ENCODE results near the gene C1orf56. TPM values are rescaled to one million over a fixed set of nuclear protein-coding genes. Genes with fewer than 3 reads are reported as not detected.

C1orf56 gene
- total and polyA plus RNA-seq, 11 donors, result 6.3 to 14.2 (median 7.8) TPM

GRCh38 chr1:151024540-151025146 is 22.9 kb upstream of the C1orf56 start:
- DNase-seq, result peak; percentile 85 to 90 (median 87)
- intact Hi-C loops (cut with DNase I), result loop anchor here in 8 of 10 donors (1.0 to 10.0 kb wide), 6 partner anchors 24 to 133 kb away; partner anchors contain the start of genes TNFAIP8L2 (in 7 of the 8), CDC42SE1 (in 3 of the 8), GABPB2 (in 1 of the 8) and SEMA6C (in 1 of the 8)
- peak overlapping the region; percentile 37 to 87 (median 79) for H3K27ac ChIP-seq
- H3K4me1 ChIP-seq, result peaks cover 0 to 30% (median 8%) of the 10 kb centered on the region in 12 donors
- no peak overlapping the region for H3K4me3 ChIP-seq
- H3K27me3 ChIP-seq, result no peaks in the 10 kb centered on the region
- H3K36me3 ChIP-seq, result peaks cover 0 to 78% (median 52%) of the 10 kb centered on the region in 9 donors
- peak; percentile 88 to 95 (median 90) for ATAC-seq
- H3K9me3 ChIP-seq, result no peaks in the 10 kb centered on the region
- 17 to 27% (median 21%) methylated on average over 6 of the region's 6 CpGs for WGBS, 4 donors
- TF ChIP-seq CTCF (IDR thresholded peaks at IDR 0.05) (peak; percentile 63 to 84 (median 77)), POLR2A (IDR thresholded peaks at IDR 0.05) (no peak)

- DNase-seq, result no peak
- H3K4me1 ChIP-seq, result peaks cover 0 to 30% (median 8%) of the 10 kb centered on the region in 12 donors
- TF ChIP-seq CTCF (IDR thresholded peaks at IDR 0.05) (no peak), POLR2A (IDR thresholded peaks at IDR 0.05) (no peak)
- H3K27ac ChIP-seq, result no peak overlapping the region
- H3K36me3 ChIP-seq, result peaks cover 0 to 78% (median 55%) of the 10 kb centered on the region in 9 donors
- no peaks in the 10 kb centered on the region for H3K27me3 ChIP-seq
- no peak for ATAC-seq
- no peaks in the 10 kb centered on the region for H3K9me3 ChIP-seq
- intact Hi-C loops (cut with DNase I), result loop anchor here in 5 of 10 donors (5.0 to 10.0 kb wide), 3 partner anchors 118 to 131 kb away; partner anchors contain the start of genes TNFAIP8L2 (in 4 of the 5) and SEMA6C (in 1 of the 5)
- no peak overlapping the region for H3K4me3 ChIP-seq
These were observed 21.1 kb upstream of the C1orf56 start for GRCh38 chr1:151026460-151026859.

GRCh38 chr1:151032164-151032563 is 15.4 kb upstream of the C1orf56 start:
- H3K9me3 ChIP-seq, result no peaks in the 10 kb centered on the region
- 97 to 99% (median 98%) methylated on average over 8 of the region's 8 CpGs for WGBS, 4 donors
- H3K4me1 ChIP-seq, result peaks cover 0 to 11% (median 0%) of the 10 kb centered on the region in 12 donors
- DNase-seq, result no peak
- no peak for TF ChIP-seq POLR2A (IDR thresholded peaks at IDR 0.05)
- TF ChIP-seq CTCF (IDR thresholded peaks at IDR 0.05), result no peak
- no peak overlapping the region for H3K4me3 ChIP-seq
- no peaks in the 10 kb centered on the region for H3K27me3 ChIP-seq
- H3K36me3 ChIP-seq, result peaks cover 0 to 83% (median 72%) of the 10 kb centered on the region in 9 donors
- no peak for ATAC-seq
- intact Hi-C loops (cut with DNase I), result no loop called here
- H3K27ac ChIP-seq, result no peak overlapping the region

GRCh38 chr1:151035167-151035566 is 12.4 kb upstream of the C1orf56 start:
- ATAC-seq (no peak), DNase-seq (no peak)
- Histone ChIP-seq H3K4me3 (no peak overlapping the region), H3K9me3 (no peaks in the 10 kb centered on the region), H3K27ac (peak overlapping the region in 3 of 12 donors; percentile 2 to 13 (median 13)), H3K36me3 (peaks cover 0 to 53% (median 45%) of the 10 kb centered on the region in 9 donors), H3K27me3 (no peaks in the 10 kb centered on the region), H3K4me1 (peaks cover 0 to 18% (median 0%) of the 10 kb centered on the region in 12 donors)
- intact Hi-C loops (cut with DNase I), result no loop called here
- WGBS, 4 donors, result 78 to 97% (median 92%) methylated on average over 3 of the region's 3 CpGs
- no peak for TF ChIP-seq POLR2A (IDR thresholded peaks at IDR 0.05)
- no peak for TF ChIP-seq CTCF (IDR thresholded peaks at IDR 0.05)

Measured in heart left ventricle (tissue), 16 donors.